Endothelial cell of umbilical vein (primary cell): Measurements from ENCODE around the gene SELENOT. TPM values are rescaled to one million over a fixed set of nuclear protein-coding genes. Genes with fewer than 3 reads are reported as not detected.

Experiments used
- BruUV-seq: library from RNA; stranded (reverse); fragments of 400-500 nt; replicated peaks from 2 replicates; lab custom pipeline; 2021; lab: Mats Ljungman, UMichigan
- CTCF ChIA-PET: fragments of 300-600, 350-600 bp; sonication (Branson Sonifier 250); formaldehyde crosslinking; loops from one replicate; lab custom pipeline; 2021; ENCODE audit warnings: antibody characterized with exemption, inconsistent platforms; lab: Charles Lee
- POLR2A ChIA-PET: fragments of 300-600, 350-600 bp; sonication (Branson Sonifier 250); formaldehyde crosslinking; loops from one replicate; lab custom pipeline; 2021; ENCODE audit warnings: antibody characterized with exemption, inconsistent platforms; lab: Charles Lee
- DNase-seq: peaks from one replicate; pipeline ENCODE4 v3.0.0-alpha.2; 2011; ENCODE audit warnings: low read depth, low spot score
- FAIRE-seq: peaks from 2 replicates; lab custom pipeline; 2011; peaks lifted over from hg19 to GRCh38; lab: Jason Lieb, UNC
- H2AFZ ChIP-seq: 2 replicates; pipeline ENCODE4 v1.6.0; 2012; ENCODE audit warnings: low read depth, low read length, control low read depth, inconsistent platforms
- H3K27ac ChIP-seq: 2 replicates; pipeline ENCODE4 v1.5.1; 2011; ENCODE audit warnings: low read depth, mild to moderate bottlenecking, control low read depth, low read length, moderate library complexity; ENCODE audit not compliant: insufficient read depth
- H3K27me3 ChIP-seq, 2 experiments: 2 replicates each; pipeline versions ENCODE4 v1.6.0 to v1.6.1; 2011; ENCODE audit warnings: low read length in 2 of 2, mixed read lengths in 1 of 2; ENCODE audit not compliant: control insufficient read depth in 2 of 2, insufficient read depth in 2 of 2
- H3K36me3 ChIP-seq, 2 experiments: 2 replicates in 1 of 2; 3 replicates in 1 of 2; pipeline ENCODE4 v1.5.1; 2011; ENCODE audit warnings: low read length in 2 of 2, mild to moderate bottlenecking in 1 of 2, moderate library complexity in 1 of 2; ENCODE audit not compliant: control insufficient read depth in 2 of 2, insufficient read depth in 2 of 2; ENCODE audit errors: extremely low read depth in 1 of 2
- H3K4me1 ChIP-seq: 3 replicates; pipeline ENCODE4 v1.5.1; 2011; ENCODE audit warnings: mild to moderate bottlenecking, low read length; ENCODE audit not compliant: control insufficient read depth, insufficient read depth; ENCODE audit errors: extremely low read depth
- H3K4me2 ChIP-seq: 2 replicates; pipeline ENCODE4 v1.6.1; 2011; ENCODE audit warnings: low read length, control low read depth, mixed read lengths; ENCODE audit not compliant: insufficient read depth
- H3K4me3 ChIP-seq, 3 experiments: fragments of 200-600 bp in 1 of 3; sonication (generic), shearing (Covaris generic) in 1 of 3; replicated peaks in 1 of 3; 2 replicates each; pipeline ENCODE4 v1.5.1; 2011 to 2016; ENCODE audit warnings: control low read depth in 3 of 3, low read length in 3 of 3, mild to moderate bottlenecking in 2 of 3, inconsistent platforms in 1 of 3, low read depth in 1 of 3, moderate library complexity in 1 of 3; ENCODE audit not compliant: insufficient read depth in 1 of 3
- H3K79me2 ChIP-seq: 2 replicates; pipeline ENCODE4 v1.6.0; 2012; ENCODE audit warnings: low read length, inconsistent platforms; ENCODE audit not compliant: control insufficient read depth, insufficient read depth
- H3K9ac ChIP-seq: replicated peaks from 2 replicates; pipeline ENCODE3; 2011; ENCODE audit warnings: low read length, control low read depth; ENCODE audit not compliant: insufficient read depth; ENCODE audit errors: extremely low read depth
- H3K9me1 ChIP-seq: replicated peaks from 3 replicates; pipeline ENCODE4 v1.6.0; 2011; ENCODE audit warnings: mild to moderate bottlenecking, low read length; ENCODE audit not compliant: control insufficient read depth, insufficient read depth; ENCODE audit errors: extremely low read depth
- H3K9me3 ChIP-seq: replicated peaks from 2 replicates; pipeline ENCODE4 v1.5.1; 2012; ENCODE audit warnings: low read length, inconsistent platforms; ENCODE audit not compliant: control insufficient read depth, insufficient read depth
- H4K20me1 ChIP-seq: replicated peaks from 2 replicates; pipeline ENCODE3; 2011; ENCODE audit warnings: mild to moderate bottlenecking, low read length; ENCODE audit not compliant: control insufficient read depth, insufficient read depth; ENCODE audit errors: extremely low read depth
- CTCF ChIP-seq, 2 donors: IDR thresholded peaks; 1 replicate in 1 of 2; 2 replicates in 1 of 2; pipeline ENCODE4 v1.5.1; 2011; ENCODE audit warnings: low read length in 2 of 2, mild to moderate bottlenecking in 2 of 2, moderate library complexity in 2 of 2, control low read depth in 1 of 2, inconsistent platforms in 1 of 2, low read depth in 1 of 2; ENCODE audit not compliant: insufficient read depth in 1 of 2; ENCODE audit errors: extremely low read depth in 1 of 2
- EZH2 ChIP-seq: IDR thresholded peaks from 2 replicates; pipeline ENCODE4 v1.6.1; 2012; ENCODE audit warnings: borderline replicate concordance, low read depth, mild to moderate bottlenecking, moderate library complexity, low read length, inconsistent platforms; ENCODE audit not compliant: severe bottlenecking
- FOS ChIP-seq: IDR thresholded peaks from 2 replicates; pipeline ENCODE4 v1.6.1; 2011; ENCODE audit warnings: mild to moderate bottlenecking, low read length, moderate library complexity, borderline replicate concordance; ENCODE audit not compliant: insufficient read depth
- GATA2 ChIP-seq: IDR thresholded peaks from 2 replicates; pipeline ENCODE4 v1.7.0; 2011; ENCODE audit warnings: low read depth, mild to moderate bottlenecking, moderate library complexity, mixed read lengths, low read length; ENCODE audit not compliant: insufficient read length, insufficient read depth
- JUN ChIP-seq: IDR thresholded peaks from 2 replicates; pipeline ENCODE4 v1.6.1; 2011; ENCODE audit warnings: borderline replicate concordance, low read depth; ENCODE audit not compliant: insufficient read length, insufficient read depth
- MAX ChIP-seq: IDR thresholded peaks from 2 replicates; pipeline ENCODE4 v1.6.1; 2011; ENCODE audit not compliant: insufficient read depth, insufficient read length
- MYC ChIP-seq: IDR thresholded peaks from one replicate; pipeline ENCODE4 v1.6.1; 2011; ENCODE audit warnings: mild to moderate bottlenecking, low read depth, low read length
- POLR2A ChIP-seq: IDR thresholded peaks from 2 replicates; pipeline ENCODE4 v1.6.1; 2012; ENCODE audit warnings: low read depth, mild to moderate bottlenecking, control low read depth, low read length
- POLR2AphosphoS5 ChIP-seq: IDR thresholded peaks from 2 replicates; pipeline ENCODE4 v1.6.1; 2012; ENCODE audit warnings: low read depth, mild to moderate bottlenecking, control low read depth, low read length, moderate library complexity; ENCODE audit not compliant: insufficient read depth
- dilution Hi-C: fragments of 300-500 bp; cut with MboI; formaldehyde crosslinking; loops from one replicate; pipeline ENCODE4 v1.15.0; 2019; ENCODE audit warnings: low sequenced_read_pairs; ENCODE audit not compliant: extremely low pct_ligation_motif_present
- intact Hi-C: fragments of 100-400 bp; cut with micrococcal nuclease; formaldehyde crosslinking; loops from one replicate; pipeline ENCODE4 v1.10.0; 2022
- polyA plus RNA-seq, 4 experiments: library from polyadenylated mRNA; depleted of rRNA in 3 of 4; stranded (reverse) in 3 of 4; unstranded in 1 of 4; fragments of >200 nt; gene quantifications; 2 replicates each; pipeline versions ENCODE4 v1.2.1 to v1.2.3, GENCODE V29; 2011 to 2012; ENCODE audit warnings: missing spikeins in 1 of 4
- total RNA-seq: library from RNA; stranded (reverse); gene quantifications from 2 replicates; pipeline ENCODE4 v1.2.3, GENCODE V29; 2021

SELENOT gene
- total and polyA plus RNA-seq, 2 donors (not counting 3 experiments of a cell fraction or from before 2014, with no cell fraction given): 103 to 299 TPM

- dilution Hi-C loops: no loop called here
- no peak overlapping the region for H2AFZ ChIP-seq
- no peaks in the 10 kb centered on the region for H3K27me3 ChIP-seq
- H3K9me1 ChIP-seq: no peaks in the 10 kb centered on the region
- ChIA-PET POLR2A (no interaction called here), CTCF (no interaction called here)
- no peaks in the 10 kb centered on the region for H3K36me3 ChIP-seq
- H3K9me3 ChIP-seq: no peaks in the 10 kb centered on the region
- TF ChIP-seq GATA2: no peak
- TF ChIP-seq POLR2AphosphoS5: no peak
- TF ChIP-seq POLR2A: no peak
- no peak for TF ChIP-seq EZH2
- TF ChIP-seq JUN: no peak
- TF ChIP-seq MAX: no peak
- TF ChIP-seq MYC: no peak
- no peak for TF ChIP-seq CTCF (IDR thresholded peaks at IDR 0.05; ENCODE audit: extremely low read depth in 1 of 2, insufficient read depth in 1 of 2, low read depth in 1 of 2, low read length in 2 of 2)
- no peak for TF ChIP-seq FOS
- no peak overlapping the region for H3K9ac ChIP-seq
- H3K4me1 ChIP-seq: peaks cover 14% of the 10 kb centered on the region
- intact Hi-C loops: no loop called here
- H4K20me1 ChIP-seq: peaks cover 7% of the 10 kb centered on the region
- H3K79me2 ChIP-seq: peaks cover 88% of the 10 kb centered on the region
- FAIRE-seq: no peak
- no peak for DNase-seq
- no TSS peak for BruUV-seq
- H3K4me3 ChIP-seq: no peak overlapping the region
- no peak overlapping the region for H3K4me2 ChIP-seq
- no peak overlapping the region for H3K27ac ChIP-seq
Measured at GRCh38 chr3:150607267-150608065, 4.3 kb downstream of the SELENOT start.
